Ishikawa (cell line): ENCODE data around the gene MARCHF3.

Source experiments
- CEBPB ChIP-seq: IDR thresholded peaks from 2 replicates; pipeline ENCODE4 v1.6.1; 2012
- EGR1 ChIP-seq: IDR thresholded peaks from 2 replicates; pipeline ENCODE4 v1.6.1; 2012
- EP300 ChIP-seq: IDR thresholded peaks from 2 replicates; pipeline ENCODE4 v1.6.1; 2012; ENCODE audit warnings: borderline replicate concordance
- FOXM1 ChIP-seq: IDR thresholded peaks from 2 replicates; pipeline ENCODE4 v1.6.1; 2012; ENCODE audit warnings: low read depth, borderline replicate concordance
- NFIC ChIP-seq: IDR thresholded peaks from 2 replicates; pipeline ENCODE4 v1.6.1; 2012
- RAD21 ChIP-seq: IDR thresholded peaks from 2 replicates; pipeline ENCODE4 v1.6.1; 2012; ENCODE audit warnings: low read depth
- REST ChIP-seq: IDR thresholded peaks from 2 replicates; pipeline ENCODE4 v1.6.1; 2012; ENCODE audit warnings: low read depth, mild to moderate bottlenecking
- TAF1 ChIP-seq: IDR thresholded peaks from 2 replicates; pipeline ENCODE4 v1.6.1; 2012; ENCODE audit warnings: low read depth, mild to moderate bottlenecking
- TCF12 ChIP-seq: IDR thresholded peaks from 2 replicates; pipeline ENCODE4 v1.6.1; 2012; ENCODE audit warnings: low read depth
- TEAD4 ChIP-seq: IDR thresholded peaks from 2 replicates; pipeline ENCODE4 v1.6.1; 2012
- YY1 ChIP-seq: IDR thresholded peaks from 2 replicates; pipeline ENCODE4 v1.6.1; 2012; ENCODE audit warnings: low read depth
- ZBTB7A ChIP-seq: IDR thresholded peaks from 2 replicates; pipeline ENCODE4 v1.6.1; 2012; ENCODE audit warnings: low read depth
- TF ChIP-seq, protein P1 (sequence below): IDR thresholded peaks from 2 replicates; pipeline ENCODE4 v1.6.1; 2012
- TF ChIP-seq, protein P2 (sequence below): IDR thresholded peaks from 2 replicates; pipeline ENCODE4 v1.6.1; 2012

DNA sequence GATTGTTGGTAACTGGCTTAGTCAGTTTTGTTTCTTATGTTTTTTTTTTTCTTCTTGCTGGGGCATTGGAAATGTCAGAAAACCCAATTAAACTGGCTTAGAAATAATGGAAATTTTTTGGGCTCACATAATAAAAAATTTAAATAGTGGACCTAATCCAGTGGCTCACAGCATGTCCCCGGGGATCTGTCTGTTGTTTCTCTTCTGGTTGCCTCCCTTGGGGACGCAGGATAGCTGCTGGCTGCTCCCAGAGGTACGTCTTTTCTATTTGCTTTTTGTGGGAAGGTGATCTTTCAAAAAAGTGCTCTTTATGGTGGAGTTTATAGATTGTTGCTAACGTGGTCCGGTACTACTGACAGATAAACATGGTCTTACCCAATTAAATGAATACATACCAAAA is 201.3 kb downstream of the MARCHF3 start:
- TF ChIP-seq, protein P1, sequence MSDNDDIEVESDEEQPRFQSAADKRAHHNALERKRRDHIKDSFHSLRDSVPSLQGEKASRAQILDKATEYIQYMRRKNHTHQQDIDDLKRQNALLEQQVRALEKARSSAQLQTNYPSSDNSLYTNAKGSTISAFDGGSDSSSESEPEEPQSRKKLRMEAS, result no peak
- TF ChIP-seq TAF1 (no peak), EP300 (no peak), YY1 (no peak), REST (no peak), TCF12 (no peak), RAD21 (no peak), FOXM1 (no peak), NFIC (no peak), EGR1 (no peak), TEAD4 (no peak), ZBTB7A (no peak), CEBPB (no peak)
- TF ChIP-seq, protein P2, sequence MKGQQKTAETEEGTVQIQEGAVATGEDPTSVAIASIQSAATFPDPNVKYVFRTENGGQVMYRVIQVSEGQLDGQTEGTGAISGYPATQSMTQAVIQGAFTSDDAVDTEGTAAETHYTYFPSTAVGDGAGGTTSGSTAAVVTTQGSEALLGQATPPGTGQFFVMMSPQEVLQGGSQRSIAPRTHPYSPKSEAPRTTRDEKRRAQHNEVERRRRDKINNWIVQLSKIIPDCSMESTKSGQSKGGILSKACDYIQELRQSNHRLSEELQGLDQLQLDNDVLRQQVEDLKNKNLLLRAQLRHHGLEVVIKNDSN, result no peak
